HCT116 (cell line): ENCODE data around the gene RALGPS1. TPM values are rescaled to one million over a fixed set of nuclear protein-coding genes. Genes with fewer than 3 reads are reported as not detected.

Experiments
- ATAC-seq: fragments of 200-7000 bp; cut with Tn5 transposase; 2 replicates; pipeline ENCODE4 v1.9.1; 2020; ENCODE audit warnings: mild to moderate bottlenecking, moderate library complexity
- BruUV-seq: library from RNA; stranded (reverse); fragments of 400-500 nt; replicated peaks from 2 replicates; lab custom pipeline; 2021; lab: Mats Ljungman, UMichigan
- CTCF ChIA-PET: fragments of 300-600 bp; sonication (Branson Sonifier 250); formaldehyde crosslinking; loops from one replicate; lab custom pipeline; 2021; ENCODE audit warnings: antibody characterized with exemption; lab: Charles Lee
- POLR2A ChIA-PET: fragments of 300-600, 350-600 bp; sonication (Branson Sonifier 250); formaldehyde crosslinking; loops from one replicate; lab custom pipeline; 2021; ENCODE audit warnings: antibody characterized with exemption; lab: Charles Lee
- RAD21 ChIA-PET, 2 experiments: fragments of 300-600 bp; sonication (Branson Sonifier 250); formaldehyde crosslinking; loops; one replicate each; lab custom pipeline; 2023; ENCODE audit warnings: low total read pairs in 2 of 2; ENCODE audit not compliant: uncharacterized antibody in 2 of 2, unreplicated experiment in 2 of 2, low non-redundant PET in 1 of 2; lab: Charles Lee
- DNase-seq: peaks from one replicate; pipeline ENCODE4 v3.0.0-alpha.2; 2010; ENCODE audit warnings: low read depth, low spot score
- H2AFZ ChIP-seq: fragments of 200-600 bp; shearing (Covaris generic), sonication (generic); 2 replicates; pipeline ENCODE4 v1.6.1; 2017; ENCODE audit warnings: low read depth, mixed run types, mixed read lengths, antibody characterized with exemption, low read length; ENCODE audit not compliant: poor library complexity, severe bottlenecking
- H3K27ac ChIP-seq: 2 replicates; pipeline ENCODE4 v1.5.1; 2012; ENCODE audit warnings: low read depth, low read length
- H3K27me3 ChIP-seq: fragments of 200-600 bp; sonication (generic); 2 replicates; pipeline ENCODE4 v1.6.1; 2016; ENCODE audit warnings: mixed run types, low read length, mixed read lengths; ENCODE audit not compliant: insufficient read depth
- H3K36me3 ChIP-seq, 2 experiments: fragments of 200-500 bp in 1 of 2; fragments of 200-600 bp in 1 of 2; sonication (Bioruptor generic) in 1 of 2; sonication (generic) in 1 of 2; 2 replicates each; pipeline versions ENCODE4 v1.5.1 to v1.6.1; 2014 to 2016; ENCODE audit warnings: low read length in 2 of 2, inconsistent platforms in 1 of 2, mixed read lengths in 1 of 2, mixed run types in 1 of 2; ENCODE audit not compliant: insufficient read depth in 2 of 2, control insufficient read depth in 1 of 2
- H3K4me1 ChIP-seq, 2 experiments: fragments of 200-600 bp in 1 of 2; sonication (generic) in 1 of 2; 2 replicates each; pipeline versions ENCODE4 v1.5.1 to v1.6.1; 2012 to 2017; ENCODE audit warnings: low read length in 2 of 2, inconsistent platforms in 1 of 2, mild to moderate bottlenecking in 1 of 2, mixed read lengths in 1 of 2, mixed run types in 1 of 2, moderate library complexity in 1 of 2; ENCODE audit not compliant: insufficient read depth in 2 of 2, control insufficient read depth in 1 of 2
- H3K4me2 ChIP-seq: fragments of 200-600 bp; sonication (generic); 2 replicates; pipeline ENCODE4 v1.6.1; 2017; ENCODE audit warnings: mixed run types, low read length, mixed read lengths
- H3K4me3 ChIP-seq, 2 experiments: fragments of 200-600 bp in 1 of 2; sonication (generic) in 1 of 2; replicated peaks in 1 of 2; 2 replicates each; pipeline ENCODE4 v1.5.1; 2011 to 2016; ENCODE audit warnings: low read length in 2 of 2, control low read depth in 1 of 2, low read depth in 1 of 2, mild to moderate bottlenecking in 1 of 2, mixed read lengths in 1 of 2, mixed run types in 1 of 2
- H3K79me2 ChIP-seq: fragments of 200-600 bp; sonication (generic); 2 replicates; pipeline ENCODE4 v1.6.1; 2017; ENCODE audit warnings: mild to moderate bottlenecking, mixed run types, low read length, moderate library complexity, mixed read lengths; ENCODE audit not compliant: insufficient read depth
- H3K9ac ChIP-seq: fragments of 200-600 bp; sonication (generic); 2 replicates; pipeline ENCODE4 v1.6.1; 2016; ENCODE audit warnings: low read length, mixed read lengths
- H3K9me2 ChIP-seq: fragments of 200-600 bp; sonication (generic), shearing (Covaris generic); 2 replicates; pipeline ENCODE4 v1.6.1; 2017; ENCODE audit warnings: mixed run types, mild to moderate bottlenecking, moderate library complexity; ENCODE audit not compliant: insufficient read depth
- H3K9me3 ChIP-seq, 2 experiments: fragments of 200-500 bp in 1 of 2; fragments of 200-600 bp in 1 of 2; sonication (Bioruptor generic) in 1 of 2; sonication (generic) in 1 of 2; 2 replicates each; pipeline ENCODE4 v1.6.1; 2014 to 2017; ENCODE audit warnings: low read length in 2 of 2, mixed read lengths in 2 of 2, inconsistent platforms in 1 of 2, low read depth in 1 of 2, mild to moderate bottlenecking in 1 of 2, mixed run types in 1 of 2, moderate library complexity in 1 of 2; ENCODE audit not compliant: control insufficient read depth in 1 of 2, insufficient read depth in 1 of 2
- H4K20me1 ChIP-seq: fragments of 200-600 bp; sonication (generic), shearing (Covaris generic); 2 replicates; pipeline ENCODE4 v1.6.1; 2017; ENCODE audit warnings: mixed run types, mild to moderate bottlenecking, moderate library complexity; ENCODE audit not compliant: insufficient read depth
- CBX3 ChIP-seq: IDR thresholded peaks from 2 replicates; pipeline ENCODE4 v1.6.1; 2012; ENCODE audit warnings: low read depth
- CEBPB ChIP-seq: IDR thresholded peaks from 2 replicates; pipeline ENCODE4 v1.6.1; 2012; ENCODE audit warnings: low read depth
- EGR1 ChIP-seq: IDR thresholded peaks from 2 replicates; pipeline ENCODE4 v1.6.1; 2012; ENCODE audit warnings: low read depth
- EZH2 ChIP-seq: fragments of 200-600 bp; sonication (generic); IDR thresholded peaks from 2 replicates; pipeline ENCODE4 v1.6.1; 2017; ENCODE audit warnings: antibody characterized with exemption, mixed run types
- EZH2phosphoT487 ChIP-seq: fragments of 200-600 bp; IDR thresholded peaks from 2 replicates; pipeline ENCODE4 v1.6.1; 2018; ENCODE audit warnings: antibody characterized with exemption, borderline replicate concordance
- POLR2AphosphoS5 ChIP-seq: IDR thresholded peaks from 2 replicates; pipeline ENCODE4 v1.6.1; 2011; ENCODE audit warnings: mild to moderate bottlenecking, low read depth, low read length, moderate library complexity
- RAD21 ChIP-seq: IDR thresholded peaks from 2 replicates; pipeline ENCODE4 v1.6.1; 2012; ENCODE audit warnings: low read depth, mild to moderate bottlenecking
- SRF ChIP-seq: IDR thresholded peaks from 2 replicates; pipeline ENCODE4 v1.6.1; 2012; ENCODE audit warnings: low read depth
- TCF7L2 ChIP-seq: IDR thresholded peaks from 2 replicates; pipeline ENCODE4 v1.7.0; 2011; ENCODE audit warnings: borderline replicate concordance, inconsistent platforms; ENCODE audit not compliant: insufficient read depth, insufficient read length; ENCODE audit errors: extremely low read depth
- YY1 ChIP-seq: IDR thresholded peaks from 2 replicates; pipeline ENCODE4 v1.6.1; 2011; ENCODE audit warnings: low read length, low read depth, moderate library complexity, mild to moderate bottlenecking; ENCODE audit not compliant: insufficient replicate concordance; ENCODE audit errors: extremely low read depth
- ZNF274 ChIP-seq: fragments of 200-500 bp; sonication (Bioruptor generic); IDR thresholded peaks from 2 replicates; pipeline ENCODE4 v1.6.1; 2014; ENCODE audit warnings: mild to moderate bottlenecking, low read depth, low read length, inconsistent platforms
- intact Hi-C: fragments of 100-400 bp; cut with micrococcal nuclease; formaldehyde crosslinking; loops from 2 replicates; pipeline ENCODE4 v1.10.0; 2022
- total RNA-seq: library from RNA; stranded (reverse); gene quantifications from one replicate; pipeline ENCODE4 v1.2.1, GENCODE V29; 2021; ENCODE audit not compliant: unreplicated experiment
- TF ChIP-seq, protein P1 (sequence below), 3 experiments: fragments of 200-600 bp in 1 of 3; sonication (generic) in 1 of 3; IDR thresholded peaks in 2 of 3; conservative IDR thresholded peaks in 1 of 3; 2 replicates each; pipeline ENCODE4 v1.5.1; 2012 to 2017; ENCODE audit warnings: low read depth in 2 of 3, low read length in 2 of 3, antibody characterized with exemption in 1 of 3, borderline replicate concordance in 1 of 3, control low read depth in 1 of 3, mild to moderate bottlenecking in 1 of 3, mixed read lengths in 1 of 3, mixed run types in 1 of 3, moderate library complexity in 1 of 3; ENCODE audit not compliant: insufficient read depth in 1 of 3

RALGPS1 gene
- total RNA-seq, 1 experiment from 2014 or later = 7.6 TPM

DNA sequence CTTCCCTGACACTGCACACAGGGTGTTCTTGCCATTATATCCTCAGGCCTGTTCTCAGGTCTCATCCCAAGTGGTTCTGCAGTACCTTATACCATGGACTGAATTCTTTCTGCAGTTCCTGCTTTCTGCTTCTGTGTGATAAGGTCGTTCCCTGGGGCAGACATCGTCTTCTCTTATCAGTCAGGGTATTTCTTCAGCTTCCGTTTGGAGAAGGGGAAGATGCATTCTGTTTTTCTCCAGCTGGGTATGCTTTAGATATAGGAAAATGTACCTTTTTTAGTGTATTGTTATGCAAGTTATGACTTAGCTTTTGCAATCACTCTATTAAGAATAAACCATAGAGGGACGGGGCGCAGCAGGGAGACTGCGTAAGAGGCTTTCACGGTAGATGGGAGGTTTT is 31.1 kb downstream of the RALGPS1 start:
- Histone ChIP-seq H3K4me1 (peaks cover 0 to 9% of the 10 kb centered on the region in 2 experiments; a peak in 1 of 4 replicates), H4K20me1 (no peaks in the 10 kb centered on the region), H3K27ac (no peak overlapping the region), H3K9ac (no peak overlapping the region), H2AFZ (no peak overlapping the region), H3K36me3 (no peaks in the 10 kb centered on the region), H3K9me2 (no peaks in the 10 kb centered on the region), H3K79me2 (no peaks in the 10 kb centered on the region), H3K4me3 (no peak overlapping the region), H3K27me3 (no peaks in the 10 kb centered on the region), H3K4me2 (no peak overlapping the region), H3K9me3 (no peaks in the 10 kb centered on the region)
- no TSS peak for BruUV-seq
- intact Hi-C loops = no loop called here
- no peak for ATAC-seq
- ChIA-PET POLR2A (no interaction called here), RAD21 (no interaction called here), CTCF (no interaction called here)
- TF ChIP-seq YY1 (no peak), POLR2AphosphoS5 (no peak), ZNF274 (no peak), TCF7L2 (no peak), EGR1 (no peak), RAD21 (no peak), CEBPB (no peak), EZH2phosphoT487 (no peak), EZH2 (no peak)
- no peak for DNase-seq

DNA sequence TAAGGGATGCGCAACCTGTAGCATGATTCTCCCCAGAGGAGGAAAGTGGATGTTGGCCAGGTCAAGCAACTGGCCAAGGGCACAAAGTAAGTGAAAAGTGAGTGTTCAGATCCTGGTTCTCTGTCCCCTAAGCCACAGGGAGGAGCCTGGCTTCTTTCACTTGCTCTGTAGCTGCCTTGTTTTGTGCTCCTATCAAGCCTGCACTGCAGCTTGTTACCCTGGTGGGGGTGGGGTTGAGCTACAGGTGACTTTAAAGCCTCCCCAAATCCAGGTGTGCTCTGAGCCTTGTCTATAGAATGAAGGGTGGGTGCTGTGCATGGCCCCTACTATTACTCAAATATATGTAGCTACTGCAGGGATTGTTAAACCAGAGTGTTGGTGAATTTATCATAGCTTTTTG is 32.9 kb downstream of the RALGPS1 start:
- H3K9me3 ChIP-seq = no peaks in the 10 kb centered on the region
- no peaks in the 10 kb centered on the region for H3K36me3 ChIP-seq
- POLR2A ChIA-PET = interaction anchor here (0.6 kb wide), 1 partner anchor 248 kb away, joined by 3 read pairs; no protein-coding TSS in a partner anchor
- H3K9me2 ChIP-seq = no peaks in the 10 kb centered on the region
- RAD21 ChIA-PET = interaction anchor here (0.8 to 1.2 kb wide), 4 partner anchors 248 to 252 kb away, joined by 3 to 4 read pairs (median 3); no protein-coding TSS in a partner anchor
- no peak overlapping the region for H3K9ac ChIP-seq
- H4K20me1 ChIP-seq = no peaks in the 10 kb centered on the region
- no peaks in the 10 kb centered on the region for H3K27me3 ChIP-seq
- ATAC-seq = peak; percentile 95
- no peaks in the 10 kb centered on the region for H3K79me2 ChIP-seq
- no peak overlapping the region; the same call in 1 of the 2 replicates for H3K4me2 ChIP-seq
- intact Hi-C loops = no loop called here
- H2AFZ ChIP-seq = no peak overlapping the region
- H3K27ac ChIP-seq = no peak overlapping the region
- peak; percentile 16 for DNase-seq
- BruUV-seq = no TSS peak
- TF ChIP-seq, protein P1, sequence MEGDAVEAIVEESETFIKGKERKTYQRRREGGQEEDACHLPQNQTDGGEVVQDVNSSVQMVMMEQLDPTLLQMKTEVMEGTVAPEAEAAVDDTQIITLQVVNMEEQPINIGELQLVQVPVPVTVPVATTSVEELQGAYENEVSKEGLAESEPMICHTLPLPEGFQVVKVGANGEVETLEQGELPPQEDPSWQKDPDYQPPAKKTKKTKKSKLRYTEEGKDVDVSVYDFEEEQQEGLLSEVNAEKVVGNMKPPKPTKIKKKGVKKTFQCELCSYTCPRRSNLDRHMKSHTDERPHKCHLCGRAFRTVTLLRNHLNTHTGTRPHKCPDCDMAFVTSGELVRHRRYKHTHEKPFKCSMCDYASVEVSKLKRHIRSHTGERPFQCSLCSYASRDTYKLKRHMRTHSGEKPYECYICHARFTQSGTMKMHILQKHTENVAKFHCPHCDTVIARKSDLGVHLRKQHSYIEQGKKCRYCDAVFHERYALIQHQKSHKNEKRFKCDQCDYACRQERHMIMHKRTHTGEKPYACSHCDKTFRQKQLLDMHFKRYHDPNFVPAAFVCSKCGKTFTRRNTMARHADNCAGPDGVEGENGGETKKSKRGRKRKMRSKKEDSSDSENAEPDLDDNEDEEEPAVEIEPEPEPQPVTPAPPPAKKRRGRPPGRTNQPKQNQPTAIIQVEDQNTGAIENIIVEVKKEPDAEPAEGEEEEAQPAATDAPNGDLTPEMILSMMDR (IDR thresholded peaks at IDR 0.05 in 2 of 3, conservative IDR thresholded peaks at IDR 0.05 in 1 of 3; ENCODE audit: borderline replicate concordance in 1 of 3, insufficient read depth in 1 of 3, low read depth in 2 of 3, low read length in 2 of 3) = peak; percentile 41 to 65 (median 50); a peak in 5 of 6 replicates
- TF ChIP-seq RAD21 (peak; percentile 71), CBX3 (no peak), SRF (no peak)
- CTCF ChIA-PET = interaction anchor here (0.7 to 1.2 kb wide), 6 partner anchors 10 to 267 kb away, joined by 3 to 5 read pairs (median 3); no protein-coding TSS in a partner anchor
- H3K4me3 ChIP-seq = no peak overlapping the region
- peaks cover 0 to 9% of the 10 kb centered on the region in 2 experiments; a peak in 1 of 4 replicates for H3K4me1 ChIP-seq
